GM12892 (cell line): ENCODE measurements around the gene IL17B.

ENCODE experiments used
- DNase-seq: peaks from one replicate; pipeline ENCODE4 v3.0.0; 2011; ENCODE audit not compliant: insufficient read length
- FAIRE-seq: peaks from 2 replicates; lab custom pipeline; 2011; peaks lifted over from hg19 to GRCh38; lab: Jason Lieb, UNC
- POLR2A ChIP-seq: IDR thresholded peaks from 2 replicates; pipeline ENCODE4 v1.6.1; 2011; ENCODE audit warnings: low read depth, low read length, control low read depth
- POLR2AphosphoS5 ChIP-seq: IDR thresholded peaks from 2 replicates; pipeline ENCODE4 v1.6.1; 2011; ENCODE audit warnings: low read depth, low read length, control low read depth
- TAF1 ChIP-seq: IDR thresholded peaks from 2 replicates; pipeline ENCODE4 v1.6.1; 2011; ENCODE audit warnings: low read depth, mild to moderate bottlenecking, control low read depth, low read length, borderline replicate concordance

The IL17B gene

DNA sequence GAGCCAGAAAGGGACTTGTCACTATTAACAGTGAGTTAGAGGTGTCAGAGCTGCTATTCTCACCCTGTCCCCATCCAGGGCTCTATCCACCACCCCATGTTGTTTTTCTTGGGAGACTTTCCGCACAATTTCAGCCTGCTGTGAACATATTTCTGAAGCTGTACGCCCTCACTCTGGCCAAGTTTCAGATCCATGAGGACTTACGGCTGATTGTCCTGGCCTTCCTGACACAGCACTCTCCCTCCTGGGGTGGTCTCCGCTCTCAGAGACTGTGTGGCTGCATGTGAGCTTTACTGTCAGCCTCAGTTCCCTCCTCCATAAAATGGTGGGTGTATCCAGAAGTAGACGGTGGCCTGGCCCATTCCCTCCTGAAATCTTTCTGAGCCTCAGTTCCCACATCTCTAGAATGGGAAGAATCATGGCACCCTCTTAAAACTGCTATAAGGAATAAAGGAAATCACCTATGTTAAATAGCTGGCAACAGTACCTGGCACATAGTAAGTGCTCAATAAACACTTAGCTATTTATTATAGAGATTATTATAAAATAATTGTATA is 804 bp upstream of the IL17B start:
- no peak for DNase-seq
- TF ChIP-seq TAF1: no peak
- no peak for TF ChIP-seq POLR2A
- no peak for TF ChIP-seq POLR2AphosphoS5
- no peak for FAIRE-seq

DNA sequence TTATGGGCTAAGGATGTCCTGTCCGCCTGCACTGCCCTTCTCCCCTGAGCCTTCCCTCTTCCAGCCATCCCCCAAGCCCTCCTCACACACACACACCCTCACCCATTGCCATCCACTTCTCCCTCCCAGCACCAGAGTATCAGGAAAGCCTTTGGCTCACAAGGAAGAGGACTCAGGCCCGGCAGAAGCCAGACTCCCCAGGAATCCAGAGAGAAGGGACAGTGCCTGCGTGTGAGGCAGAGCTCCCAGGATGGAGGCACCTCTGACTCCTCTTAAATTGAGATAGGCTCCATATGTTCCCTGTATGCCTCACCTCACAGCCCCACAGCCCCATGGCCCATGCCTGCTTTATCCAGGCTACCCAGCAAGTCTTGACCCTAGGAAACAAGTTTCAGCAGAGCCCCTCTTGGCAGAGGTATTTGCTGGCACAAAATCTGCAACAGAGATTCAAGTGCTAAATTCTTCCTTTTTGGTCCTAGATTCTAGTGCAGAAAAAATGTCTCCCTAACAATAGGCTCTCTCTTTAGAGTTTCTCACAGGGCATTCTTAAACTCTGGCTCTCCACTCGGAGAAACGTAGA is 761 bp downstream of the IL17B start:
- DNase-seq (no peak), FAIRE-seq (no peak)
- TF ChIP-seq POLR2AphosphoS5: no peak
- no peak for TF ChIP-seq TAF1
- no peak for TF ChIP-seq POLR2A

DNA sequence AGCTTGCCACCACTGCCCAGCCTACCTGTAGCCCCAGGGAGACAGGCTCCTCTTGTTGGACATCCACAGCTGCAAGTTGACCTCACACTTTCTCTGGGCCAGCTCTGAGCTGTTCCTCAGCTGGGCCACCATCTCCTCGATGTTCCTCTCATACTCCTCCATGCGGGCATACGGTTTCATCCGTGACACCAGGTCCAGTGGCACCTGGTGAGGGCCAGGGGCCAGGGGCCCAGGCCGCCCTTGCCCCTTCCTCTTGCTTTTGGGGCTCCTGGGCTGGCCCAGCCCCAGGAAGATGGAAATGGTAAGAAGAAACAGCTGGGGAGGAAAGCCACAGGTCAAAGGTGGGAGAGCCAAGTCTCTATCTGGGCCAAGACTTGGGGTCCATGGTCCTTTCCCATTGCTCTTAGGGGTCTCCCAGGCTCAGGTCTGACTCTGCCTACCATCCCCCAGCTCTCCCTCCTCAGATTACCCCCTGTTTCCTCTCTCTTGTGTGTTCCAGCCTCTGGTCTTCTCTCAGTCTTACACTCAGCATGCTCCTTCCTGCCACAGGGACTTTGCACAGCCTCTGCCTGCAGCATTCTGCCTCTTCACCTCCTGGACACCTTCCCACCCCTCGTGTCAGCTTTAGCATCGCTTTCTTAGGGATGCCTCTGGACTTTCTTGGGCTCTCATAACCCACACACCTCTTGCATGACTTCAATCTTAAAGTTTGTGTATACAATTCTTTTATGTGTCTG is 2.2 kb downstream of the IL17B start:
- TF ChIP-seq POLR2AphosphoS5 (no peak), TAF1 (no peak), POLR2A (no peak)
- no peak for FAIRE-seq
- no peak for DNase-seq

DNA sequence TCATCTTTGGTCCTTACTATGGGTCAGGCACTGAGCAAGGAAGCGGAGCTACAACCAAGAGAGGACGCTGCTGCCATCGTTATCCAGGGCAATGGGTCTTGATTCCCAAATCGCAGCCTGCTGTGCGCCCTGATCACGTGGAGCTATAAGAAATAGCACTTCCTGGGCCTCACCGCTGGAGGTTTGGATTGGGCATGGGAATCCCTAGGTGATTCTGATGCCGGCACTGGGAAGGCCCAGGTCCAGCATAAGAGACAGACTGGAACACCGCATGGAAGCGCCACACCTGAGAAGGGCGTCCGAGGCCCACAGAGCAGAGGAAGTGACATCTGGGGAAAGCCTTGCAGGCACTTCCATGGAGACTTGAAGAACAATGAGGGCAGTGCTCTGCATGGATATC is 3.0 kb downstream of the IL17B start:
- DNase-seq (no peak), FAIRE-seq (no peak)
- no peak for TF ChIP-seq TAF1
- TF ChIP-seq POLR2A: no peak
- TF ChIP-seq POLR2AphosphoS5: no peak

DNA sequence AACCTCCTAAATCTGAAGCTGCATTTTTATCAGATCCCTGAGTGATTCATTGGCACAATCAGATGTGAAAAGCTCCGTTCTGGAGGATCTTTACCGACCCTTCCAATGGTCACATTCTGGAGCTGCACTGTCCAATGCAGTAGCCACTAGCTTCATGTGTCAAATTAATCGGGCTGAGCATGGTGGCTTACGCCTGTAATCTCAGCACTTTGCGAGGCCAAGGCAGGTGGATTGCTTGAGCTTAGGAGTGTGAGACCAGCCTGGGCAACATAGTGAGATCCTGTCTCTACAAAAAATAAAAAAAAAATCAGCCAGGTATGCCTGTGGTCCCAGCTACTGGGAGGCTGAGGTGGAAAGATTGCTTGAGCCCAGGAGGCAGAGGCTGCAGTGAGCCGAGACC is 3.7 kb downstream of the IL17B start:
- TF ChIP-seq TAF1 (no peak), POLR2AphosphoS5 (no peak), POLR2A (no peak)
- FAIRE-seq: no peak
- DNase-seq: no peak

DNA sequence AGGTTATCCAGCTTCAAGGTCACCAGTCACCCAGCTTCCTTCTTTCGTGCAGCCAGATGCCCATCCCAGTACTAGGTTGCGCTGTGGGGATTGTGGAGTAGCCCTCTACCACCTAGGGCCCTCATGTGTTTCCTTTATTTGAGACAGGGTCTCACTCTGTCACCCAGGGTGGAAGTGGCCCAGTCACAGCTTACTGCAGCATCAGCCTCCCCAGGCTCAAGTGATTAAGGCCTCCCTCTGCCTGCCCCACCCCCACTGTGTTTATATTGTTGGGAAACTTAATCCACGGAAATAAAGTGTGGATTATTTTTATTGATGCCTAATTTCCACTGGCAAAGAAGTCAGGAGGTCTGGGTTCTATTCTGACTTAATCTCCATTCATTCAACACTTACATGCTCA is 4.3 kb downstream of the IL17B start:
- TF ChIP-seq POLR2AphosphoS5 (no peak), TAF1 (no peak)
- FAIRE-seq (no peak), DNase-seq (no peak)

DNA sequence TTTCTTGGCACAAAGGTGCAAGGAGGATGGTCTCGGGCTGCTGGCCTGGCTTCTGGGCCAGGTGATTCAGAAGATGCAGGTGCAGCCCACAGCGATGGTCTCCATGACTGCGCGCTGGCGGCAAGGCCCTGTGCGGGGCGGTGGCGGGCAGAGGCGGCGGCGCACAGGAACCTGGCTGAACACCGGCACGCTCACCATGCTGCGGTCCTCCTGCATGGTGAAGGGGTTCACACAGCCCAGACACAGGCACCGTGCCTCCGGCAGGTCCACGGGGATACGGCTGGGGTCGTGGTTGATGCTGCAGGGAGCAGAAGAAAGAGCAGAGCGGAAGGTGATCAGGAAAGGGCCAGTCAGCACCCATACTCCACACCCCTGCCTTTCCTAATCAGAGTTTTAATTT is 4.8 kb downstream of the IL17B start:
- TF ChIP-seq POLR2AphosphoS5 (no peak), TAF1 (no peak), POLR2A (no peak)
- FAIRE-seq: no peak

DNA sequence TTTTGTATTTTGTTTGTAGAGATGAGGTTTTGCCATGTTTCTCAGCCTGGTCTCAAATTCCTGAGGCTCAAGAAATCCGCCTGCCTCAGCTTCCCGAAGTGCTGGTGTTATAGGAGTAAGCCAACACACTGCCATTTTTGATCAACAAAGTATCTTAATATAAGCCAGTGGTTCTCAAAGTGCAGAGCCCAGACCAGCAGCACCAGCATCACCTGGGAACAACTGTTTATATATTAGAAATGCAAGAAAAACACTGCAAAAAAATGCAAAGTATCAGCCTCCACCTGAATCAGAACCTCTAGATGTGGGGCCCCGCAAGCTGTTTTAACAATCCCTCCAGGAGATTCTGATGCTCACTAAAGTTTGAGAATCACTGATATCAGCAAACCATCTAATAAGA is 6.2 kb downstream of the IL17B start:
- DNase-seq (no peak), FAIRE-seq (no peak)
- TF ChIP-seq TAF1 (no peak), POLR2A (no peak), POLR2AphosphoS5 (no peak)

More for the DNA sequence above, 4.8 kb downstream of the IL17B start:
- no peak for DNase-seq

DNA sequence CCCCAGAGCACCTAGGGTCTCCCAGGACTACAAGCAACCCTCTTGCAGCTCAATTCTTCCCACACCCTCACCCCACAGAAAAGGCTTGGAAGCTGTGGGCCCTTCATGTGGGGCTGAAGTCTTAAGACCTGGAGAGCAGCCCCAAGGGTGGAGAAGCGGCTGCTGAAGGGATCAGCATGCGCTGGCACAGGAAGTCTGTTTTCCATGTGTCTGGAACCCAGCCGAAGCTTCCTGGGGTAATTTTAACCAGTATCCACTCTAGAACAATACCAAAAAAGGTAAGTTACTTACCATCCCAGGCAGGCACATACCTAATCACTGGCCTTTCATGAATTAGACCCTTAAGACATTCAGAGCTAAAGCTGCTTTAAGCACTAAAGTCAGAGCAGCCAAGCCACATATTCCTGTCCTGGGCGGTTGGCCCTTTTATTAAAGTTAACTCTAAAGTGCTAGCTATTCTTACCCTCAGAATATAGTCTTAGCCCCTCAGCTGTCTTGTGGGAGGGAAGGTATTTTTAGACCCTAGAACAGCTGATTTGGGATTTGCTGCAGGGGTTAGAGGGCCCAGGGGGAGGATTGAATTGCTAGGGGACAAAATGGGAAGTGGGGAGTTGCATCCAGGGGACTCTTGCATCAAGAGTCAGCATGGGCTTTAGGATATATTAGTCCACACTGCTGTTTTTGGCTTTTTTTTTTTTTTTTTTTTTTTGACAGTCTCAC is 6.9 kb downstream of the IL17B start:
- DNase-seq (no peak), FAIRE-seq (no peak)
- no peak for TF ChIP-seq TAF1
- TF ChIP-seq POLR2A: no peak
- TF ChIP-seq POLR2AphosphoS5: no peak

DNA sequence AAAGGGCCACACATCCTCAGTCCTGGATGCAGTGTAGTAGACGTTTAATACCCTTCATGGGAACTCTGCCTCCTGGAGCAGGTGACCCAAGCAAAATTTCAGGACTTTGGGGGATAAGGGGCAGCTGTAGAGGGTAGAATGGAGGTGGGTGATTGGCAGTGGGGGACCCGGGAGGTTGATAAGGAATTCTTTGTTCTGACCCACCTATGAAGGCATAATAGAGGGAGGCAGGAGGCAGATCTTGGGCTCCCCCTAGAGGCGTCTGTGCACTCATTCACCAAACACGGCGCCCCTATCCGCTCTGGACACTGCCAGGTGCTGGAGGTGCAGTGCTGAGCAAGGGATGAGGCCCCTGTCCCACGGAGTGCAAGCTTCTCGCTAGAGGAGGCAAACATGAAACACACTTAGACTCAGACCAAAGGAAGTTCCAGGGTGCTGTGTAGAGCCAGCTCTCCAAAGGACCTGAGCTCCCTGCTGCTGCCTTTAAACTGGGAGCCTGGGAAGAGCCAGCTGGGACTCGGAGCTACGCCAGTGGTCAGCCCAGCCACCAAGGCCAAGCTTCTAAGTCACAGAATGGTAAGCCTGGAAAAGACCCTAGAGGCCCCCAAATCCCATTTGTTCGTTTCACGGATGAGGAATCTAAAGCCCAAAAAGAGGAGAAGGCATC is 7.7 kb downstream of the IL17B start:
- DNase-seq: peak; percentile 73
- peak; percentile 73 for FAIRE-seq
- TF ChIP-seq POLR2AphosphoS5 (no peak), POLR2A (no peak), TAF1 (no peak)

DNA sequence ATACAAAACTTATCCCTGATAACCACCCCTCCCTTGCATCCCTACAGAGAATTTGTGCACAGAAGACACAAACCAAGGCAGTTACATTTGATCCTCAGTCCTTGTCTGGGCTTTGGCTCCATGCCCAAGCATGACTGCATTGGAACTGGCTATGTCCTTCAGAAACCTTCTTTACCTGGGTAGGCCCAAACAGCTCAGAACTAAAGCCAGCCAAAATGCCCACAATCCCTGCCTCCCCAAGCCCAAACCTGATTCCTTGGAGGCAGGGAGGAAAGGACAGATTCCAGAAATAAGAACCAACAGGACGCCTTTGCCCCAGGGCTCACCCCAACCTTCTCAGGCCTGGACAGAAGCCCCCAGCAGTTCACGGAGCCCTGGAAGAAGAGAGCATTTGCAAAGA is 8.2 kb downstream of the IL17B start:
- TF ChIP-seq TAF1 (no peak), POLR2AphosphoS5 (no peak), POLR2A (no peak)
- no peak for DNase-seq
- no peak for FAIRE-seq
